ENCODE data around the gene GPX3. TPM values are rescaled to one million over a fixed set of nuclear protein-coding genes. Genes with fewer than 3 reads are reported as not detected.

The GPX3 gene
- total RNA-seq, 1 donor from 2014 or later = 3,069 TPM

DNA sequence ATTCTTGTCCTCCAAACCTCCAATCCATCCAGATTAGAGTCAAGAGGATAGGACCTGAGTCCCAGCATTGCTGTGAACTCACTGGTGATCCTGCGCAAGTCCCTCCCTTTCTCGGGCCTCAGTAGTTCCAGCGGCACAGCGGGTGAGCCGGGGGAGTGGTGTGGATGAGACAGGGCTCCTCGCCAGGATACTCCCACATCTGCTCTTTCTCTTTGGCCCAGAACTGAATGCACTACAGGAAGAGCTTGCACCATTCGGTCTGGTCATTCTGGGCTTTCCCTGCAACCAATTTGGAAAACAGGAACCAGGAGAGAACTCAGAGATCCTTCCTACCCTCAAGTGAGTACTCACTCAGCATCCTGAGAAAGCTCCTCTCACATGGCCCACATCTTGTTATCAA lies 6.3 kb downstream of the GPX3 start:
- intact Hi-C loops (cut with DNase I) = no loop called here
- Histone ChIP-seq H3K9me3 (no peaks in the 10 kb centered on the region), H3K36me3 (peaks cover 0 to 33% of the 10 kb centered on the region in 2 donors), H3K4me3 (no peak overlapping the region), H3K27ac (peak overlapping the region; percentile 94), H3K27me3 (no peaks in the 10 kb centered on the region), H3K4me1 (peaks cover 85% of the 10 kb centered on the region)
- TF ChIP-seq POLR2AphosphoS5 (IDR thresholded peaks at IDR 0.05; ENCODE audit: insufficient read depth in 1 of 2, low read depth in 1 of 2) (no peak), POLR2A (IDR thresholded peaks at IDR 0.05) (no peak)
- TF ChIP-seq, protein P1, sequence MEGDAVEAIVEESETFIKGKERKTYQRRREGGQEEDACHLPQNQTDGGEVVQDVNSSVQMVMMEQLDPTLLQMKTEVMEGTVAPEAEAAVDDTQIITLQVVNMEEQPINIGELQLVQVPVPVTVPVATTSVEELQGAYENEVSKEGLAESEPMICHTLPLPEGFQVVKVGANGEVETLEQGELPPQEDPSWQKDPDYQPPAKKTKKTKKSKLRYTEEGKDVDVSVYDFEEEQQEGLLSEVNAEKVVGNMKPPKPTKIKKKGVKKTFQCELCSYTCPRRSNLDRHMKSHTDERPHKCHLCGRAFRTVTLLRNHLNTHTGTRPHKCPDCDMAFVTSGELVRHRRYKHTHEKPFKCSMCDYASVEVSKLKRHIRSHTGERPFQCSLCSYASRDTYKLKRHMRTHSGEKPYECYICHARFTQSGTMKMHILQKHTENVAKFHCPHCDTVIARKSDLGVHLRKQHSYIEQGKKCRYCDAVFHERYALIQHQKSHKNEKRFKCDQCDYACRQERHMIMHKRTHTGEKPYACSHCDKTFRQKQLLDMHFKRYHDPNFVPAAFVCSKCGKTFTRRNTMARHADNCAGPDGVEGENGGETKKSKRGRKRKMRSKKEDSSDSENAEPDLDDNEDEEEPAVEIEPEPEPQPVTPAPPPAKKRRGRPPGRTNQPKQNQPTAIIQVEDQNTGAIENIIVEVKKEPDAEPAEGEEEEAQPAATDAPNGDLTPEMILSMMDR (IDR thresholded peaks at IDR 0.05) = no peak
- DNase-seq (ENCODE audit: extremely low spot score in 2 of 2) = no peak

DNA sequence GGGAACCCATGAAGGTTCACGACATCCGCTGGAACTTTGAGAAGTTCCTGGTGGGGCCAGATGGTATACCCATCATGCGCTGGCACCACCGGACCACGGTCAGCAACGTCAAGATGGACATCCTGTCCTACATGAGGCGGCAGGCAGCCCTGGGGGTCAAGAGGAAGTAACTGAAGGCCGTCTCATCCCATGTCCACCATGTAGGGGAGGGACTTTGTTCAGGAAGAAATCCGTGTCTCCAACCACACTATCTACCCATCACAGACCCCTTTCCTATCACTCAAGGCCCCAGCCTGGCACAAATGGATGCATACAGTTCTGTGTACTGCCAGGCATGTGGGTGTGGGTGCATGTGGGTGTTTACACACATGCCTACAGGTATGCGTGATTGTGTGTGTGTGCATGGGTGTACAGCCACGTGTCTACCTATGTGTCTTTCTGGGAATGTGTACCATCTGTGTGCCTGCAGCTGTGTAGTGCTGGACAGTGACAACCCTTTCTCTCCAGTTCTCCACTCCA lies 7.6 kb downstream of the GPX3 start:
- no peaks in the 10 kb centered on the region for H3K9me3 ChIP-seq
- peaks cover 0 to 43% of the 10 kb centered on the region in 2 donors for H3K36me3 ChIP-seq
- H3K4me1 ChIP-seq = peaks cover 73% of the 10 kb centered on the region
- intact Hi-C loops (cut with DNase I) = no loop called here
- H3K27ac ChIP-seq = peak overlapping the region; percentile 94
- H3K4me3 ChIP-seq = no peak overlapping the region
- no peak for DNase-seq (ENCODE audit: extremely low spot score in 2 of 2)
- H3K27me3 ChIP-seq = no peaks in the 10 kb centered on the region
- TF ChIP-seq, protein P1 (IDR thresholded peaks at IDR 0.05) = no peak
- TF ChIP-seq POLR2AphosphoS5 (IDR thresholded peaks at IDR 0.05; ENCODE audit: insufficient read depth in 1 of 2, low read depth in 1 of 2) = no peak
- no peak for TF ChIP-seq POLR2A (IDR thresholded peaks at IDR 0.05)

GRCh38 chr5:151028717-151029116 lies 8.3 kb downstream of the GPX3 start:
- Histone ChIP-seq H3K27ac (peak overlapping the region; percentile 94), H3K4me3 (no peak overlapping the region), H3K9me3 (no peaks in the 10 kb centered on the region), H3K27me3 (no peaks in the 10 kb centered on the region), H3K36me3 (peaks cover 0 to 49% of the 10 kb centered on the region in 2 donors), H3K4me1 (peaks cover 66% of the 10 kb centered on the region)
- TF ChIP-seq, protein P1 (IDR thresholded peaks at IDR 0.05) = no peak
- peak in 1 of 2 donors; percentile 51 for TF ChIP-seq POLR2AphosphoS5 (IDR thresholded peaks at IDR 0.05; ENCODE audit: insufficient read depth in 1 of 2, low read depth in 1 of 2)
- no peak for DNase-seq (ENCODE audit: extremely low spot score in 2 of 2)
- intact Hi-C loops (cut with DNase I) = no loop called here

DNA sequence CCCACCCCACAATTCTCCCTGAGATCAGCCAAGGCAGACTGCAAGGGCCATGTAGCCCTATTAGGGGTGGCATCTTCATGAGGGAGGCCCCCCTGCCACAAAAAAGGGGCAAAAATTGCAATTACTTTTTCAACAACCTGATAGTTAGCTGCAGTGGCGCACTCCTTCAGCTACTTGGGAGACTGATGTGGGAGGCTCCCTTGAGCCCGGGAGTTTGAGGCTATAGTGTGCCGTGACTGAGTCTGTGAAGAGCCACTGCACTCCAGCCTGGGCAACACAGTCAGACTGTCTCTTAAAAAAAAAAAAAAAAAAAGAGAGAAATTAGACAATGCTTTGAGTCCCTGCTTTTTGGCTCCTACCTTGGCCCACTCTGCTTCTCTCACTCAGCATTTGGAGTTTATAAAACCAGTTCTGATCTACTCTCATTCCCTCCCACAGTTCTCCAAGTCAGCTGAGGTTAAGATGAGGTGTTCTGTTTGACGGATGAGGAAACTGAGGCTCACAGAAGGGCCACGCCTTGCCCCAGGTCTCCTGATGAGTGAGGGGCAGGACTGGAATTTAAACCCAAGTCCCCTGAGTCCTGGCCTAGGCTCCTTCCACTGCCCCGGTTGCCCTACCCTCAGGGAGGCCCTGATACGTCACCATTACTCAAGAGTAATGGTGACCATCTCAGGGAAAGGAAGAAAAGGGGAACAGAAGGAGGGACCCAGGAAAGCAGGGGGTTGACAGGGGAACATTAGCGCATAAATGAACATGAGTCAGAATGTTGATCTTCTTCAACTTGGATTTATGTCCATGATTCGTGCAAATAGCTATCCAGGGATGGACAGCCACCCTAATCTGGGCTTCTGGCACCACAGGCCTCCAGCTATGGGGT lies 9.0 kb downstream of the GPX3 start:
- Histone ChIP-seq H3K9me3 (no peaks in the 10 kb centered on the region), H3K36me3 (peaks cover 0 to 56% of the 10 kb centered on the region in 2 donors), H3K27me3 (no peaks in the 10 kb centered on the region), H3K27ac (peak overlapping the region; percentile 94), H3K4me1 (peaks cover 59% of the 10 kb centered on the region), H3K4me3 (no peak overlapping the region)
- intact Hi-C loops (cut with DNase I) = no loop called here
- TF ChIP-seq POLR2A (IDR thresholded peaks at IDR 0.05) (no peak), POLR2AphosphoS5 (IDR thresholded peaks at IDR 0.05; ENCODE audit: insufficient read depth in 1 of 2, low read depth in 1 of 2) (no peak)
- TF ChIP-seq, protein P1 (IDR thresholded peaks at IDR 0.05) = no peak
- DNase-seq (ENCODE audit: extremely low spot score in 2 of 2) = no peak

DNA sequence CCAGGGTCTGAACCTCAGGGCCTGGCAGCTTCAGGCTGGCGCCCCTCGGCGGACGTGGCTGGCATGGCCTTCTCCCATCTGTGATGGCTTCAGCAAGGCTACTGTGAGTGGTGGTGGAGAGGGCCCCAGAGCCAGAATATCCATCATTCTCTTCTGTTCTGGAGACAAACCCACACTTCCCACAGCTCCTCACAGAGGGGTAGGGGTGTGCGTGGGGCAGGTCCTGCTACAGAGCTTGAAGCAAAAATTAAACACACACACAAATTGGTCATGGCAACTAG lies 9.6 kb downstream of the GPX3 start:
- Histone ChIP-seq H3K4me3 (no peak overlapping the region), H3K27ac (peak overlapping the region; percentile 94), H3K27me3 (no peaks in the 10 kb centered on the region), H3K36me3 (peaks cover 0 to 62% of the 10 kb centered on the region in 2 donors), H3K4me1 (peaks cover 53% of the 10 kb centered on the region), H3K9me3 (no peaks in the 10 kb centered on the region)
- no peak for DNase-seq (ENCODE audit: extremely low spot score in 2 of 2)
- intact Hi-C loops (cut with DNase I) = no loop called here
- TF ChIP-seq, protein P1 (IDR thresholded peaks at IDR 0.05) = no peak
- TF ChIP-seq POLR2AphosphoS5 (IDR thresholded peaks at IDR 0.05; ENCODE audit: insufficient read depth in 1 of 2, low read depth in 1 of 2) = no peak
- TF ChIP-seq POLR2A (IDR thresholded peaks at IDR 0.05) = no peak
